Smooth muscle cell of bladder (primary cell): ENCODE measurements around the gene CES4A. TPM values are rescaled to one million over a fixed set of nuclear protein-coding genes. Genes with fewer than 3 reads are reported as not detected.

Experiments
- total RNA-seq: library from RNA; depleted of rRNA; stranded (reverse); fragments of >200 nt; gene quantifications from 2 replicates; pipeline ENCODE4 v1.2.3, GENCODE V29; 2014

The CES4A gene
- total RNA-seq: 2.3 and 2.8 TPM in 2 replicates

DNA sequence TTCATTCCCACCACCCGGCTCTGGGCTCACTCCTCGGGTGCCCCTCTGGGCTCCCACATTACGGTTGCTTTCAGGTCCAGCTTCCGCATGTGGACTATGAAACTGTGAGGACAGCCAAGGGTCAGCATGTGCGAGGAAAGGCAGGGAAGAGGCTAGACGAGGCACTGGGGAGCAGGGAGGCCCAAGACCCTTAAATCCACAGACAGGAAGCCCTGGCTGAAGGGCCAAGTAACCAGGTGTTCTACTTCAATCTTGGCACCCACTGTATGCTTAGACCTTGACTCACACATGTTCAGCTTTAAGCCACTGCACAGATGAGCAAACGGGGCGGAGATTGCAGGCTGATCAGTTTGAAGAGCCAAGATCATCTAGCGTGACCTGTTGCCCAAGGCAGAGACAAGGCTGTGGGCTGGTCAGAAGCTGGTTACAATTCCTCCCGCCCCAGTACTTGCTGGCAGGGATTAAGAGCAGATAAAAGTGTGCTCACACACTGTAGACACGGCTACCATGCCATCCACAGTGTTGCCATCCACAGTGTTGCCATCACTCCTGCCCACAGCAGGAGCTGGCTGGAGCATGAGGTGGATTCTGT, at the start of gene CES4A:
TSS of gene CES4A (plus strand) at position 393 of the 592 bp plus-strand sequence. CDS start at position 577, 184 bp downstream.

DNA sequence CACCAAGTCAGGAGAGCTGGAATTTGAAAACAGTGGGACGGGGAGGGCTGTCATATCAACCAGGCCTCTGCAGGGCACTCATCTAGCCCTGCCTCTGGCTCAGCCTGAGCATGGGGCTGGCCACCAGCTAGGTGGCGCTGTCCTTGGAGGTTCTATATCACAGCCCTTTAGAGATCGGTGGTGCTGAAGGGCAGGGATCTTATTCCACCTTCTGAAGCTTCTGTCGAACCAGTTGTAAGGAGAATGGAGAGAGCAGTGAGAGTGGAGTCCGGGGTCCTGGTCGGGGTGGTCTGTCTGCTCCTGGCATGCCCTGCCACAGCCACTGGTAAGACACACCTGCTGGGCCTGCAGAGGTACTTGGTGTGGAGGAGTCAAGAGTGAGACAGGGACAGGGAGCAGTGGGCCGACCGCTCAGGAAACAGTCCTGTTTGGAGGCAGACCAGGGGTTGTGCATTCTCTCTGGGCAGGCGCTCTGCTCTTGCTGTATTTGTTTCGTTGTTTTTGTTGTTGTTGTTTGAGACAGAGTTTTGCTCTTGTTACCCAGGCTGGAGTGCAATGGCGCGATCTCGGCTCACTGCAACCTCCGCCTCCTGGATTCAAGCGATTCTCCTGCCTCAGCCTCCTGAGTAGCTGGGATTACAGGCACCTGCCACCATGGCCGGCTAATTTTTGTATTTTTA, 27.2 kb upstream of the CES4A start, which contains the start of gene CES3:
TSS of gene CES3 (plus strand) at position 202 of the 680 bp plus-strand sequence. CDS start at position 244, 42 bp downstream.

DNA sequence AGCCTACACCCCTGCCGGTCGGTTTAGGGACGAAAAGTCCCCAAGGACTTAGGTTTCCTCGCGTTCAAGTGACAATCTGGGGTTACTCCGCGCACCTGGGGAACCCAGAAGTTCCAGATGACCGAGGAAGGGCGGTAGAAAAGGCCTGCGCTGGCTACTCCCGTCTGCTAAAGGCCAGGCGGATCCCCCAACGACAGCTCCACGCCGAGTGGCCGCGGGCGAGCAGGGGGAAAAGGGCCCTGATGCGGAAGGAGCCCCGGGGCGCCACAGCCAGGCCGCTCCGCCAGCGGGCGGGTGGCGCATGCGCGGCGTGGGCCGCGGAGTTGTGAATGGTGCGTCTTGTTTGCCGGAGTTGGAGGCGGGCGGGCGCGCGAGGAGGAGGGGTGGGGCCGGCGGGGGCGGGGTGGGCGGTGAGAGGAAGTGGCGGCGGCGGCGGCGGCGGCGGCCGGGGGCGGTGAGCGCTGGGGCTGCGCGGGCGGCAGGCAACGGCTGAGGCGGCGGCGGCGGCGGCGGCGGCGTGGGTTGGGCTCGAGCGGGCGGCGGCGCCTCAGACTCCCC, 40.4 kb downstream of the CES4A start, which contains the start of gene CBFB:
TSS of gene CBFB (plus strand) at position 454 of the 558 bp plus-strand sequence. CDS start 259 bp downstream, outside the sequence.

Other genes starting within 250 kb of the CES4A start
- 104 and 122 TPM in 2 replicates for gene DYNC1LI2, start 237.0 kb upstream of the CES4A start, total RNA-seq
- gene TERB1, start 187.0 kb upstream of the CES4A start, total RNA-seq: under 0.01 and 0.09 TPM in 2 replicates
- gene NAE1, start 157.6 kb upstream of the CES4A start, total RNA-seq: 55.0 and 69.4 TPM in 2 replicates
- not detected in 2 replicates for gene CA7, start 144.2 kb upstream of the CES4A start, total RNA-seq
- gene PDP2, start 108.1 kb upstream of the CES4A start, total RNA-seq: 7.5 and 11.5 TPM in 2 replicates
- not detected in 2 replicates for gene CDH16, start 69.7 kb upstream of the CES4A start, total RNA-seq
- 7.1 and 13.5 TPM in 2 replicates for gene RRAD, start 63.1 kb upstream of the CES4A start, total RNA-seq
- gene CIAO2B, start 54.2 kb upstream of the CES4A start, total RNA-seq: 180 and 234 TPM in 2 replicates
- 24.1 and 25.9 TPM in 2 replicates for gene CES2, start 53.1 kb upstream of the CES4A start, total RNA-seq
- 0.14 and 0.28 TPM in 2 replicates for gene CES3, start 27.3 kb upstream of the CES4A start, total RNA-seq
- 43.9 and 84.4 TPM in 2 replicates for gene CBFB, start 40.6 kb downstream of the CES4A start, total RNA-seq
- gene PHAF1, start 121.4 kb downstream of the CES4A start, total RNA-seq: 14.4 and 14.9 TPM in 2 replicates
- 36.8 and 51.8 TPM in 2 replicates for gene B3GNT9, start 162.4 kb downstream of the CES4A start, total RNA-seq
- 15.2 and 16.7 TPM in 2 replicates for gene TRADD, start 171.3 kb downstream of the CES4A start, total RNA-seq
- 7.8 and 9.9 TPM in 2 replicates for gene FBXL8, start 171.4 kb downstream of the CES4A start, total RNA-seq
- gene HSF4, start 176.2 kb downstream of the CES4A start, total RNA-seq: 6.4 and 13.2 TPM in 2 replicates
- gene NOL3, start 181.9 kb downstream of the CES4A start, total RNA-seq: 13.8 and 16.9 TPM in 2 replicates
- gene MATCAP1, start 195.4 kb downstream of the CES4A start, total RNA-seq: 8.2 and 9.0 TPM in 2 replicates
- 0.09 TPM in 1 of 2 replicates, not detected in the other for gene EXOC3L1, start 201.5 kb downstream of the CES4A start, total RNA-seq
- 36.7 and 45.9 TPM in 2 replicates for gene E2F4, start 203.6 kb downstream of the CES4A start, total RNA-seq
- 0.28 TPM in 2 replicates for gene ELMO3, start 210.5 kb downstream of the CES4A start, total RNA-seq
- gene TMEM208, start 238.5 kb downstream of the CES4A start, total RNA-seq: 44.2 and 59.6 TPM in 2 replicates